NCI-H2196 treated with DMSO at 0.1 percent for 48 hours (cell line): ENCODE measurements around the gene SMIM12.

Experiments used
- DNase-seq: peaks from one replicate; lab custom pipeline; 2025; ENCODE audit not compliant: unreplicated experiment; lab: John Stamatoyannopoulos, UW

Gene SMIM12

GRCh38 chr1:34803770-34804169 is 55.8 kb downstream of the SMIM12 start:
- DNase-seq = no peak
